Head of caudate nucleus (tissue), 42 donors: ENCODE results near the gene ATG7.
A peak's percentile ranks its signal among the peaks of the same experiment; 100 is the strongest.
"Not testable (repeated sequence)": the region's sequence is repeated elsewhere in the genome, so short reads cannot be mapped to it uniquely, and the experiment has no call there.

Source experiments
- DNase-seq, 42 donors: peaks; one replicate each; pipeline versions ENCODE4 v3.0.0 to v3.0.0-alpha.2; 2020 to 2021; ENCODE audit warnings: mixed read lengths in 7 of 42
- intact Hi-C: fragments of 100-400 bp; cut with DNase I; formaldehyde crosslinking; loops from one replicate; pipeline ENCODE4 v1.15.0; 2022

Gene ATG7

GRCh38 chr3:11437506-11437905 lies 165.3 kb downstream of the ATG7 start:
- no peak for DNase-seq
- intact Hi-C loops = no loop called here

GRCh38 chr3:11438646-11439045 lies 166.4 kb downstream of the ATG7 start:
- no peak for DNase-seq
- intact Hi-C loops = no loop called here

GRCh38 chr3:11441346-11441745 lies 169.1 kb downstream of the ATG7 start:
- not testable (repeated sequence) for DNase-seq
- intact Hi-C loops = loop anchor here (10.0 kb wide), 1 partner anchor 57 kb away; no protein-coding TSS in a partner anchor

- intact Hi-C loops = loop anchor here (10.0 kb wide), 1 partner anchor 60 kb away; no protein-coding TSS in a partner anchor
- DNase-seq = no peak
Observed at GRCh38 chr3:11444404-11444803, 172.2 kb downstream of the ATG7 start.

GRCh38 chr3:11445193-11445592 lies 173.0 kb downstream of the ATG7 start:
- intact Hi-C loops = loop anchor here (10.0 kb wide), 1 partner anchor 60 kb away; no protein-coding TSS in a partner anchor
- not testable (repeated sequence) for DNase-seq

GRCh38 chr3:11445883-11446282 lies 173.7 kb downstream of the ATG7 start:
- no peak for DNase-seq
- intact Hi-C loops = loop anchor here (10.0 kb wide), 1 partner anchor 61 kb away; no protein-coding TSS in a partner anchor

GRCh38 chr3:11447584-11448200 lies 175.5 kb downstream of the ATG7 start:
- intact Hi-C loops = loop anchor here (10.0 kb wide), 1 partner anchor 63 kb away; no protein-coding TSS in a partner anchor
- DNase-seq = no peak

- DNase-seq = no peak
- intact Hi-C loops = no loop called here
Observed at GRCh38 chr3:11450015-11450414, 177.8 kb downstream of the ATG7 start.

- no peak for DNase-seq
- intact Hi-C loops = no loop called here
Observed at GRCh38 chr3:11452312-11452711, 180.1 kb downstream of the ATG7 start.

GRCh38 chr3:11452885-11453847 lies 181.0 kb downstream of the ATG7 start:
- peak in 41 of 42 donors; percentile 8 to 83 (median 42) for DNase-seq
- intact Hi-C loops = no loop called here

GRCh38 chr3:11455956-11456355 lies 183.8 kb downstream of the ATG7 start:
- DNase-seq = no peak
- intact Hi-C loops = no loop called here

GRCh38 chr3:11457135-11457534 lies 184.9 kb downstream of the ATG7 start:
- intact Hi-C loops = no loop called here
- DNase-seq = no peak

- no peak for DNase-seq
- intact Hi-C loops = no loop called here
Observed at GRCh38 chr3:11459186-11459824, 187.1 kb downstream of the ATG7 start.

- intact Hi-C loops = no loop called here
- DNase-seq = no peak
Observed at GRCh38 chr3:11461226-11461625, 189.0 kb downstream of the ATG7 start.

GRCh38 chr3:11462673-11463072 lies 190.5 kb downstream of the ATG7 start:
- DNase-seq, intact Hi-C loops: not testable (repeated sequence)

GRCh38 chr3:11463591-11463990 lies 191.4 kb downstream of the ATG7 start:
- DNase-seq = no peak
- intact Hi-C loops = no loop called here

- DNase-seq = peak in 3 of 42 donors; percentile 16 to 40 (median 17)
- intact Hi-C loops = no loop called here
Observed at GRCh38 chr3:11464356-11464755, 192.2 kb downstream of the ATG7 start.

GRCh38 chr3:11465744-11466616 lies 193.8 kb downstream of the ATG7 start:
- DNase-seq = no peak
- intact Hi-C loops = no loop called here

- intact Hi-C loops = no loop called here
- no peak for DNase-seq
Observed at GRCh38 chr3:11467875-11468274, 195.7 kb downstream of the ATG7 start.
